ENCODE data around the gene EOLA2. TPM values are rescaled to one million over a fixed set of nuclear protein-coding genes. Genes with fewer than 3 reads are reported as not detected.
"Not testable (repeated sequence)": the region's sequence is repeated elsewhere in the genome, so short reads cannot be mapped to it uniquely, and the experiment has no call there.

EOLA2 gene
- total RNA-seq, 2 donors from 2014 or later, result 24.2 to 25.3 TPM

- intact Hi-C loops (cut with DNase I), result no loop called here
- DNase-seq (peak; percentile 95), ATAC-seq (peak; percentile 62 to 64)
Measured at GRCh38 chrX:149938881-149939654, 777 bp upstream of the EOLA2 start.

GRCh38 chrX:149937871-149938426 is 342 bp downstream of the EOLA2 start:
- no peak for ATAC-seq
- intact Hi-C loops (cut with DNase I), result no loop called here
- peak; percentile 35 for DNase-seq

- DNase-seq; ATAC-seq; intact Hi-C loops (cut with DNase I): not testable (repeated sequence)
Measured at GRCh38 chrX:149937328-149937727, 963 bp downstream of the EOLA2 start.

- intact Hi-C loops (cut with DNase I); ATAC-seq; DNase-seq: not testable (repeated sequence)
Measured at GRCh38 chrX:149933547-149933946, 4.7 kb downstream of the EOLA2 start.

GRCh38 chrX:149932970-149933369 is 5.3 kb downstream of the EOLA2 start:
- not testable (repeated sequence) for ATAC-seq

GRCh38 chrX:149932150-149932549 is 6.1 kb downstream of the EOLA2 start:
- intact Hi-C loops (cut with DNase I); DNase-seq; ATAC-seq: not testable (repeated sequence)

More at GRCh38 chrX:149932970-149933369, 5.3 kb downstream of the EOLA2 start:
- DNase-seq; intact Hi-C loops (cut with DNase I): not testable (repeated sequence)

- DNase-seq; ATAC-seq; intact Hi-C loops (cut with DNase I): not testable (repeated sequence)
Measured at GRCh38 chrX:149931355-149931754, 6.9 kb downstream of the EOLA2 start.

GRCh38 chrX:149929400-149929799 is 8.9 kb downstream of the EOLA2 start, which contains the start of gene HSFX4:
TSS of gene HSFX4 (plus strand) at chrX:149929573. CDS start at chrX:149929645, 72 bp downstream.
- ATAC-seq; DNase-seq; intact Hi-C loops (cut with DNase I): not testable (repeated sequence)

GRCh38 chrX:149928635-149929034 is 9.7 kb downstream of the EOLA2 start:
- ATAC-seq; intact Hi-C loops (cut with DNase I); DNase-seq: not testable (repeated sequence)

GRCh38 chrX:149927964-149928258 is 10.4 kb downstream of the EOLA2 start:
- DNase-seq; intact Hi-C loops (cut with DNase I); ATAC-seq: not testable (repeated sequence)

- DNase-seq; intact Hi-C loops (cut with DNase I); ATAC-seq: not testable (repeated sequence)
Measured at GRCh38 chrX:149927245-149927963, 10.9 kb downstream of the EOLA2 start.

- intact Hi-C loops (cut with DNase I); ATAC-seq; DNase-seq: not testable (repeated sequence)
Measured at GRCh38 chrX:149924434-149924833, 13.9 kb downstream of the EOLA2 start.

- ATAC-seq; intact Hi-C loops (cut with DNase I); DNase-seq: not testable (repeated sequence)
Measured at GRCh38 chrX:149923836-149924235, 14.5 kb downstream of the EOLA2 start.

GRCh38 chrX:149916745-149917392 is 21.4 kb downstream of the EOLA2 start:
- ATAC-seq (no peak), DNase-seq (no peak)
- intact Hi-C loops (cut with DNase I), result no loop called here

- ATAC-seq (no peak), DNase-seq (no peak)
- intact Hi-C loops (cut with DNase I), result no loop called here
Measured at GRCh38 chrX:149910178-149910695, 28.1 kb downstream of the EOLA2 start.

GRCh38 chrX:149909324-149910177 is 28.7 kb downstream of the EOLA2 start:
- ATAC-seq (no peak), DNase-seq (no peak)
- intact Hi-C loops (cut with DNase I), result no loop called here

GRCh38 chrX:149908727-149909126 is 29.6 kb downstream of the EOLA2 start:
- ATAC-seq, result no peak
- intact Hi-C loops (cut with DNase I), result no loop called here
- DNase-seq, result no peak

- ATAC-seq (no peak), DNase-seq (no peak)
- intact Hi-C loops (cut with DNase I), result no loop called here
Measured at GRCh38 chrX:149908308-149908707, 30.0 kb downstream of the EOLA2 start.
